ENCODE measurements around the gene SLAIN1. TPM values are rescaled to one million over a fixed set of nuclear protein-coding genes. Genes with fewer than 3 reads are reported as not detected.
A peak's percentile ranks its signal among the peaks of the same experiment; 100 is the strongest.

Gene SLAIN1
- total and polyA plus RNA-seq, 10 of the 15 experiments (the other 5 are each of a cell fraction or from before 2014, with no cell fraction given) = 11.9 to 140 (median 56.9) TPM

DNA sequence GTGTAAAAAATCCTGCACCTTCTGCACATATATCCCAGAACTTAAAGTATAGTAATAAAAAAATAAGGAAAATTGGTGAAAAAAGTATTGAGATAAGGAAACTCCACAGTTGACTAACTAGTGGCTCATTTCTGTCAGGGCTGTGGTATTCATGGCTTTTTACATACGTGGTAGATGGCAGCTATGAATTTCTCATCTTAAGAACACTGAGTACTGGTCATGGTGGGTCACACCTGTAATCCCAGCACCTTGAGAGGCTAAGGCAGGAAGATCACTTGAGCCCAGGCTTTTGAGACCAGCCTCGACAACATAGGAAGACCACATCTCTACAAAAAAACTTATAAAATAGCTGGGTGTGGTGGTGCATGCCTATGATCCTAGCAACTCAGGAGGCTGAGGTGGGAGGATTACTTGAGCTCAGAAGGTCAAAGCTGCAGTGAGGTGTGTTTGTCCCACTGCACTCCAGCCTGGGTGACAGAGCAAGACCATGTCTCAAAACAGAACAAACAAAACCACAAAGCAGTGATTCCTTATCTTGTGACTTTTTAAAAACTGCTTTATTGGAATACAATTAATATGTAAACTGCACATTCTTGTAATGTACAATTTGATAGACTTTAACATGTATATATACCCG lies 16.8 kb downstream of the SLAIN1 start:
- Histone ChIP-seq H3K27me3 (replicated peaks in 1 of 2; ENCODE audit: control insufficient read depth in 2 of 2, insufficient read depth in 2 of 2, low read length in 1 of 2) (no peaks in the 10 kb centered on the region), H2AFZ (ENCODE audit: control insufficient read depth, low read depth, low read length) (no peak overlapping the region), H3K4me3 (no peak overlapping the region), H3K9ac (ENCODE audit: control insufficient read depth, insufficient read depth, low read length) (no peak overlapping the region), H3K4me2 (ENCODE audit: control insufficient read depth, insufficient read depth) (0 out of 2 replicates have a peak overlapping the region, but pooled peaks have one; percentile 38), H3K4me1 (ENCODE audit: control insufficient read depth, insufficient read depth, low read length) (peaks cover 12% of the 10 kb centered on the region), H4K20me1 (ENCODE audit: control insufficient read depth, insufficient read depth) (no peaks in the 10 kb centered on the region), H3K79me2 (ENCODE audit: control insufficient read depth, insufficient read depth, low read length) (peaks cover 12% of the 10 kb centered on the region), H3K27ac (ENCODE audit: control insufficient read depth, insufficient read depth) (peak overlapping the region; percentile 17; the same call in 1 of the 2 replicates), H3K9me3 (replicated peaks; ENCODE audit: control insufficient read depth, insufficient read depth, low read length) (peaks cover 3% of the 10 kb centered on the region; the same call in 2 of the 3 replicates), H3K36me3 (ENCODE audit: control insufficient read depth in 2 of 2, insufficient read depth in 2 of 2, low read length in 1 of 2) (no peaks in the 10 kb centered on the region)
- in situ Hi-C loops (cut with MboI) = loop anchor here (10.0 to 25.0 kb wide), 3 partner anchors 389 to 1673 kb away; partner anchors contain the start of genes CLN5 and MYCBP2
- ATAC-seq = peak; percentile 51
- no TSS peak for BruUV-seq (replicated peaks)
- ChIA-PET POLR2A (interaction anchor here (1.7 kb wide), 1 partner anchor 8 kb away, joined by 6 read pairs; no protein-coding TSS in a partner anchor), RAD21 (ENCODE audit: unreplicated experiment) (interaction anchor here (1.0 to 1.7 kb wide), 3 partner anchors 8 to 221 kb away, joined by 3 to 6 read pairs (median 4); no protein-coding TSS in a partner anchor), SMC1A (ENCODE audit: uncharacterized antibody, unreplicated experiment) (interaction anchor here (2.4 to 3.8 kb wide), 6 partner anchors 8 to 17 kb away, joined by 8 to 26 read pairs (median 16); partner anchors contain the start of gene SLAIN1), CTCF (interaction anchor here (0.6 to 1.7 kb wide), 7 partner anchors 12 to 1265 kb away, joined by 3 to 7 read pairs (median 5); no protein-coding TSS in a partner anchor)
- intact Hi-C loops (cut with micrococcal nuclease; ENCODE audit: unreplicated experiment) = no loop called here
- no peak for FAIRE-seq
- 81% methylated on average over 3 of the region's 3 CpGs for WGBS (ENCODE audit: insufficient coverage, insufficient replicate concordance, low lambda C conversion rate, missing lambda C conversion rate)
- DNase-seq (ENCODE audit: low read depth, low spot score) = no peak
- TF ChIP-seq, protein P1, sequence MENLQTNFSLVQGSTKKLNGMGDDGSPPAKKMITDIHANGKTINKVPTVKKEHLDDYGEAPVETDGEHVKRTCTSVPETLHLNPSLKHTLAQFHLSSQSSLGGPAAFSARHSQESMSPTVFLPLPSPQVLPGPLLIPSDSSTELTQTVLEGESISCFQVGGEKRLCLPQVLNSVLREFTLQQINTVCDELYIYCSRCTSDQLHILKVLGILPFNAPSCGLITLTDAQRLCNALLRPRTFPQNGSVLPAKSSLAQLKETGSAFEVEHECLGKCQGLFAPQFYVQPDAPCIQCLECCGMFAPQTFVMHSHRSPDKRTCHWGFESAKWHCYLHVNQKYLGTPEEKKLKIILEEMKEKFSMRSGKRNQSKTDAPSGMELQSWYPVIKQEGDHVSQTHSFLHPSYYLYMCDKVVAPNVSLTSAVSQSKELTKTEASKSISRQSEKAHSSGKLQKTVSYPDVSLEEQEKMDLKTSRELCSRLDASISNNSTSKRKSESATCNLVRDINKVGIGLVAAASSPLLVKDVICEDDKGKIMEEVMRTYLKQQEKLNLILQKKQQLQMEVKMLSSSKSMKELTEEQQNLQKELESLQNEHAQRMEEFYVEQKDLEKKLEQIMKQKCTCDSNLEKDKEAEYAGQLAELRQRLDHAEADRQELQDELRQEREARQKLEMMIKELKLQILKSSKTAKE (IDR thresholded peaks at IDR 0.05; ENCODE audit: low read depth, poor library complexity, severe bottlenecking) = no peak
- TF ChIP-seq, protein P2, sequence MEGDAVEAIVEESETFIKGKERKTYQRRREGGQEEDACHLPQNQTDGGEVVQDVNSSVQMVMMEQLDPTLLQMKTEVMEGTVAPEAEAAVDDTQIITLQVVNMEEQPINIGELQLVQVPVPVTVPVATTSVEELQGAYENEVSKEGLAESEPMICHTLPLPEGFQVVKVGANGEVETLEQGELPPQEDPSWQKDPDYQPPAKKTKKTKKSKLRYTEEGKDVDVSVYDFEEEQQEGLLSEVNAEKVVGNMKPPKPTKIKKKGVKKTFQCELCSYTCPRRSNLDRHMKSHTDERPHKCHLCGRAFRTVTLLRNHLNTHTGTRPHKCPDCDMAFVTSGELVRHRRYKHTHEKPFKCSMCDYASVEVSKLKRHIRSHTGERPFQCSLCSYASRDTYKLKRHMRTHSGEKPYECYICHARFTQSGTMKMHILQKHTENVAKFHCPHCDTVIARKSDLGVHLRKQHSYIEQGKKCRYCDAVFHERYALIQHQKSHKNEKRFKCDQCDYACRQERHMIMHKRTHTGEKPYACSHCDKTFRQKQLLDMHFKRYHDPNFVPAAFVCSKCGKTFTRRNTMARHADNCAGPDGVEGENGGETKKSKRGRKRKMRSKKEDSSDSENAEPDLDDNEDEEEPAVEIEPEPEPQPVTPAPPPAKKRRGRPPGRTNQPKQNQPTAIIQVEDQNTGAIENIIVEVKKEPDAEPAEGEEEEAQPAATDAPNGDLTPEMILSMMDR (IDR thresholded peaks at IDR 0.05 in 2 of 3, conservative IDR thresholded peaks at IDR 0.05 in 1 of 3; ENCODE audit: control insufficient read depth in 2 of 3, extremely low read depth in 1 of 3, insufficient read depth in 1 of 3, low read depth in 3 of 3, low read length in 3 of 3) = no peak
- TF ChIP-seq ZBED1 (IDR thresholded peaks at IDR 0.05; ENCODE audit: borderline replicate concordance) (0 out of 2 replicates have a peak, but pooled peaks have one; percentile 20), PAX5 (IDR thresholded peaks at IDR 0.05; ENCODE audit: borderline replicate concordance, low read depth, low read length) (no peak), RUNX3 (IDR thresholded peaks at IDR 0.05; ENCODE audit: low read length) (peak; percentile 66), SP1 (IDR thresholded peaks at IDR 0.05; ENCODE audit: low read depth, low read length) (no peak), NBN (IDR thresholded peaks at IDR 0.05) (no peak), SMC3 (IDR thresholded peaks at IDR 0.05; ENCODE audit: borderline replicate concordance, low read length) (no peak), CHD1 (IDR thresholded peaks at IDR 0.05; ENCODE audit: low read depth, low read length) (no peak), SMARCA5 (IDR thresholded peaks at IDR 0.05) (no peak), JUNB (IDR thresholded peaks at IDR 0.05) (peak; percentile 49), IRF4 (IDR thresholded peaks at IDR 0.05; ENCODE audit: low read depth, low read length) (no peak), HDGF (IDR thresholded peaks at IDR 0.05) (no peak), WRNIP1 (IDR thresholded peaks at IDR 0.05; ENCODE audit: borderline replicate concordance, low read depth, low read length) (no peak)
- TF ChIP-seq, protein P3, sequence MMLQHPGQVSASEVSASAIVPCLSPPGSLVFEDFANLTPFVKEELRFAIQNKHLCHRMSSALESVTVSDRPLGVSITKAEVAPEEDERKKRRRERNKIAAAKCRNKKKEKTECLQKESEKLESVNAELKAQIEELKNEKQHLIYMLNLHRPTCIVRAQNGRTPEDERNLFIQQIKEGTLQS (IDR thresholded peaks at IDR 0.05; ENCODE audit: borderline replicate concordance, extremely low read depth, low read depth, low read length) = no peak
- TF ChIP-seq, protein P4, sequence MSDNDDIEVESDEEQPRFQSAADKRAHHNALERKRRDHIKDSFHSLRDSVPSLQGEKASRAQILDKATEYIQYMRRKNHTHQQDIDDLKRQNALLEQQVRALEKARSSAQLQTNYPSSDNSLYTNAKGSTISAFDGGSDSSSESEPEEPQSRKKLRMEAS (IDR thresholded peaks at IDR 0.05; ENCODE audit: low read depth, low read length) = no peak
- TF ChIP-seq, protein P5, sequence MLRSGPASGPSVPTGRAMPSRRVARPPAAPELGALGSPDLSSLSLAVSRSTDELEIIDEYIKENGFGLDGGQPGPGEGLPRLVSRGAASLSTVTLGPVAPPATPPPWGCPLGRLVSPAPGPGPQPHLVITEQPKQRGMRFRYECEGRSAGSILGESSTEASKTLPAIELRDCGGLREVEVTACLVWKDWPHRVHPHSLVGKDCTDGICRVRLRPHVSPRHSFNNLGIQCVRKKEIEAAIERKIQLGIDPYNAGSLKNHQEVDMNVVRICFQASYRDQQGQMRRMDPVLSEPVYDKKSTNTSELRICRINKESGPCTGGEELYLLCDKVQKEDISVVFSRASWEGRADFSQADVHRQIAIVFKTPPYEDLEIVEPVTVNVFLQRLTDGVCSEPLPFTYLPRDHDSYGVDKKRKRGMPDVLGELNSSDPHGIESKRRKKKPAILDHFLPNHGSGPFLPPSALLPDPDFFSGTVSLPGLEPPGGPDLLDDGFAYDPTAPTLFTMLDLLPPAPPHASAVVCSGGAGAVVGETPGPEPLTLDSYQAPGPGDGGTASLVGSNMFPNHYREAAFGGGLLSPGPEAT (IDR thresholded peaks at IDR 0.05; ENCODE audit: low read depth) = no peak

Measured in GM12878 (cell line).